Upper lobe of left lung (tissue), 4 donors: Measurements from ENCODE around the gene CHST8.

Experiments
- POLR2A ChIP-seq, 4 donors: fragments of 450-650 bp; IDR thresholded peaks; one replicate each; pipeline ENCODE4 v1.5.1; 2016 to 2017; ENCODE audit warnings: antibody characterized with exemption in 4 of 4, mild to moderate bottlenecking in 2 of 4
- POLR2AphosphoS5 ChIP-seq, 2 donors: sonication (generic); formaldehyde crosslinking; IDR thresholded peaks; one replicate each; pipeline ENCODE4 v1.5.1; 2017; ENCODE audit warnings: antibody characterized with exemption in 2 of 2
- TF ChIP-seq, protein P1 (sequence below), 6 experiments: fragments of 450-650 bp in 4 of 6; fragments of 200-600 bp in 2 of 6; sonication (generic) in 2 of 6; IDR thresholded peaks; one replicate each; pipeline ENCODE4 v1.5.1; 2016 to 2019; ENCODE audit warnings: antibody characterized with exemption in 6 of 6

DNA sequence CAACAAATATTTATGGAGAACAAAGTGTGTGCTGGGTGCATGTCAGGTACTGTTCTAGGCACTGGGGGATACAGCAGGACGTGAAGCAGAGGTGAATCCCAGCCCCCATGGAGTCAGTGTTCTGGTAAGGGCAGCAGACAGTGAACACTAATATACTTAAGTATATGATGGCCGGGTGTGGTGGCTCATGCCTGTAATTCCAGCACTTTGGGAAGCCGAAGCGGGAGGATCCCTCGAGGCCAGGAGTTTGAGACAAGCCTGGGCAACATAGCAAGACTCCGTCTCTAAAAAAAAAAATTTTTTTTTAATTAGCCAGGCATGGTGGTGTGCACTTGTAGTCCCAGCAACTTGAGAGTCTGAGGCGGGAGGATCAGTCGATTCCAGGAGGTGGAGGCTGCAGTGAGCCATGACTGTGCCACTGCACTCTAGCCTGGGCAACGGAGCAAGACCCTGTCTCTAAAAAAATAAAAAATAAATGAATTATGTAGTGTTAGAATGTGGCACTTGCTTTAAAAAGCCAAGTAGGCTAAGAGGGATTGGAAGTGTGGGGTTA lies 22.6 kb downstream of the CHST8 start:
- TF ChIP-seq POLR2A (IDR thresholded peaks at IDR 0.05): no peak
- TF ChIP-seq, protein P1, sequence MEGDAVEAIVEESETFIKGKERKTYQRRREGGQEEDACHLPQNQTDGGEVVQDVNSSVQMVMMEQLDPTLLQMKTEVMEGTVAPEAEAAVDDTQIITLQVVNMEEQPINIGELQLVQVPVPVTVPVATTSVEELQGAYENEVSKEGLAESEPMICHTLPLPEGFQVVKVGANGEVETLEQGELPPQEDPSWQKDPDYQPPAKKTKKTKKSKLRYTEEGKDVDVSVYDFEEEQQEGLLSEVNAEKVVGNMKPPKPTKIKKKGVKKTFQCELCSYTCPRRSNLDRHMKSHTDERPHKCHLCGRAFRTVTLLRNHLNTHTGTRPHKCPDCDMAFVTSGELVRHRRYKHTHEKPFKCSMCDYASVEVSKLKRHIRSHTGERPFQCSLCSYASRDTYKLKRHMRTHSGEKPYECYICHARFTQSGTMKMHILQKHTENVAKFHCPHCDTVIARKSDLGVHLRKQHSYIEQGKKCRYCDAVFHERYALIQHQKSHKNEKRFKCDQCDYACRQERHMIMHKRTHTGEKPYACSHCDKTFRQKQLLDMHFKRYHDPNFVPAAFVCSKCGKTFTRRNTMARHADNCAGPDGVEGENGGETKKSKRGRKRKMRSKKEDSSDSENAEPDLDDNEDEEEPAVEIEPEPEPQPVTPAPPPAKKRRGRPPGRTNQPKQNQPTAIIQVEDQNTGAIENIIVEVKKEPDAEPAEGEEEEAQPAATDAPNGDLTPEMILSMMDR (IDR thresholded peaks at IDR 0.05): no peak
- TF ChIP-seq POLR2AphosphoS5 (IDR thresholded peaks at IDR 0.05): no peak
